Lung (tissue), 12 donors: ENCODE measurements around the gene SHC3. TPM values are rescaled to one million over a fixed set of nuclear protein-coding genes. Genes with fewer than 3 reads are reported as not detected.

ENCODE experiments used
- ATAC-seq: fragments of 200-7000 bp; cut with Tn5 transposase; one replicate; pipeline ENCODE4 v1.9.1; 2020; ENCODE audit warnings: moderate number of reproducible peaks; ENCODE audit not compliant: insufficient read depth, low FRiP score
- DNase-seq, 3 donors: peaks; one replicate each; pipeline ENCODE4 v3.0.0-alpha.2; 2013 to 2017
- H3K27ac ChIP-seq, 2 donors: one replicate each; pipeline ENCODE4 v1.5.1; 2013; ENCODE audit warnings: mild to moderate bottlenecking in 2 of 2, moderate library complexity in 2 of 2, control low read depth in 1 of 2, inconsistent platforms in 1 of 2, low read depth in 1 of 2, low read length in 1 of 2
- H3K27me3 ChIP-seq, 3 donors: one replicate each; pipeline ENCODE4 v1.5.1; 2013; ENCODE audit warnings: low read length in 2 of 3; ENCODE audit not compliant: control insufficient read depth in 3 of 3, insufficient read depth in 3 of 3
- H3K36me3 ChIP-seq, 4 donors: one replicate each; pipeline ENCODE4 v1.5.1; 2013; ENCODE audit warnings: low read length in 4 of 4, mild to moderate bottlenecking in 1 of 4, moderate library complexity in 1 of 4; ENCODE audit not compliant: control insufficient read depth in 4 of 4, insufficient read depth in 4 of 4
- H3K4me1 ChIP-seq, 5 donors: one replicate each; pipeline ENCODE4 v1.5.1; 2013; ENCODE audit warnings: low read length in 5 of 5, mild to moderate bottlenecking in 2 of 5, moderate library complexity in 1 of 5; ENCODE audit not compliant: control insufficient read depth in 5 of 5, insufficient read depth in 5 of 5
- H3K4me3 ChIP-seq: one replicate; pipeline ENCODE4 v1.5.1; 2013; ENCODE audit warnings: mild to moderate bottlenecking, control low read depth, moderate library complexity
- H3K9ac ChIP-seq, 2 donors: one replicate each; pipeline ENCODE4 v1.5.1; 2013; ENCODE audit warnings: low read length in 2 of 2, control low read depth in 1 of 2; ENCODE audit not compliant: insufficient read depth in 1 of 2
- H3K9me3 ChIP-seq, 4 donors: one replicate each; pipeline ENCODE4 v1.5.1; 2013; ENCODE audit warnings: low read length in 3 of 4, mild to moderate bottlenecking in 1 of 4, moderate library complexity in 1 of 4; ENCODE audit not compliant: control insufficient read depth in 4 of 4, insufficient read depth in 3 of 4
- WGBS, 2 donors: extraction: QIAGEN DNeasy Blood & Tissue Kit; methylation state at CpG; one replicate each; pipeline ENCODE4 v1.1.7; 2013; 5-methylcytosine and 5-hydroxymethylcytosine counted together
- polyA plus RNA-seq, 2 donors: library from polyadenylated mRNA; stranded (reverse); fragments of 200-250 nt; gene quantifications; one replicate each; pipeline ENCODE4 v1.2.1, GENCODE V29; 2013
- total RNA-seq, 2 donors: library from RNA; depleted of rRNA in 1 of 2; stranded (reverse); fragments of >200 nt in 1 of 2; gene quantifications; one replicate each; pipeline ENCODE4 v1.2.1, GENCODE V29; 2014 to 2021
- TF ChIP-seq, protein P1 (sequence below): IDR thresholded peaks from 2 replicates; pipeline ENCODE4 v1.5.1; 2012; ENCODE audit warnings: mild to moderate bottlenecking; ENCODE audit errors: control extremely low read depth, extremely low read depth
- donor health status: control.
- donor health status: control.
- donor health status: Bipolar disorder and iron deficiency.
- donor health status: healthy.
- donor health status: DM: yes; HTN: yes; CAD: no.

Gene SHC3
- total and polyA plus RNA-seq, 4 donors = 1.8 to 19.2 (median 4.0) TPM

- H3K9me3 ChIP-seq = peaks cover 0 to 5% (median 0%) of the 10 kb centered on the region in 4 donors
- DNase-seq (peak; percentile 41 to 95 (median 94)), ATAC-seq (no peak)
- peaks cover 0 to 45% (median 18%) of the 10 kb centered on the region in 5 donors for H3K4me1 ChIP-seq
- TF ChIP-seq, protein P1, sequence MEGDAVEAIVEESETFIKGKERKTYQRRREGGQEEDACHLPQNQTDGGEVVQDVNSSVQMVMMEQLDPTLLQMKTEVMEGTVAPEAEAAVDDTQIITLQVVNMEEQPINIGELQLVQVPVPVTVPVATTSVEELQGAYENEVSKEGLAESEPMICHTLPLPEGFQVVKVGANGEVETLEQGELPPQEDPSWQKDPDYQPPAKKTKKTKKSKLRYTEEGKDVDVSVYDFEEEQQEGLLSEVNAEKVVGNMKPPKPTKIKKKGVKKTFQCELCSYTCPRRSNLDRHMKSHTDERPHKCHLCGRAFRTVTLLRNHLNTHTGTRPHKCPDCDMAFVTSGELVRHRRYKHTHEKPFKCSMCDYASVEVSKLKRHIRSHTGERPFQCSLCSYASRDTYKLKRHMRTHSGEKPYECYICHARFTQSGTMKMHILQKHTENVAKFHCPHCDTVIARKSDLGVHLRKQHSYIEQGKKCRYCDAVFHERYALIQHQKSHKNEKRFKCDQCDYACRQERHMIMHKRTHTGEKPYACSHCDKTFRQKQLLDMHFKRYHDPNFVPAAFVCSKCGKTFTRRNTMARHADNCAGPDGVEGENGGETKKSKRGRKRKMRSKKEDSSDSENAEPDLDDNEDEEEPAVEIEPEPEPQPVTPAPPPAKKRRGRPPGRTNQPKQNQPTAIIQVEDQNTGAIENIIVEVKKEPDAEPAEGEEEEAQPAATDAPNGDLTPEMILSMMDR = no peak
- no peaks in the 10 kb centered on the region for H3K27me3 ChIP-seq
- no peak overlapping the region for H3K4me3 ChIP-seq
- no peak overlapping the region for H3K9ac ChIP-seq
- no peaks in the 10 kb centered on the region for H3K36me3 ChIP-seq
- WGBS, 2 donors = 53 to 68% methylated on average over 6 of the region's 6 CpGs
- H3K27ac ChIP-seq = no peak overlapping the region
Measured at GRCh38 chr9:89078860-89079259, 99.8 kb downstream of the SHC3 start.

- H3K36me3 ChIP-seq = no peaks in the 10 kb centered on the region
- 71 to 73% methylated on average over 6 of the region's 6 CpGs for WGBS, 2 donors
- no peak for ATAC-seq
- H3K4me3 ChIP-seq = no peak overlapping the region
- DNase-seq = peak in 1 of 3 donors; percentile 29
- H3K4me1 ChIP-seq = peaks cover 0 to 41% (median 18%) of the 10 kb centered on the region in 5 donors
- peak overlapping the region in 1 of 2 donors; percentile 73 for H3K27ac ChIP-seq
- no peaks in the 10 kb centered on the region for H3K27me3 ChIP-seq
- H3K9me3 ChIP-seq = peaks cover 0 to 5% (median 0%) of the 10 kb centered on the region in 4 donors
- TF ChIP-seq, protein P1 = no peak
- no peak overlapping the region for H3K9ac ChIP-seq
Measured at GRCh38 chr9:89078421-89078820, 100.2 kb downstream of the SHC3 start.

- Histone ChIP-seq H3K4me3 (no peak overlapping the region), H3K4me1 (peaks cover 0 to 41% (median 18%) of the 10 kb centered on the region in 5 donors), H3K36me3 (no peaks in the 10 kb centered on the region), H3K27ac (peak overlapping the region in 1 of 2 donors; percentile 56), H3K9me3 (no peaks in the 10 kb centered on the region), H3K9ac (peak overlapping the region in 1 of 2 donors; percentile 46), H3K27me3 (no peaks in the 10 kb centered on the region)
- no peak for ATAC-seq
- TF ChIP-seq, protein P1 = no peak
- peak in 2 of 3 donors; percentile 28 to 30 for DNase-seq
- 43 to 59% methylated on average over 7 of the region's 7 CpGs for WGBS, 2 donors
Measured at GRCh38 chr9:89077519-89077918, 101.1 kb downstream of the SHC3 start.

DNA sequence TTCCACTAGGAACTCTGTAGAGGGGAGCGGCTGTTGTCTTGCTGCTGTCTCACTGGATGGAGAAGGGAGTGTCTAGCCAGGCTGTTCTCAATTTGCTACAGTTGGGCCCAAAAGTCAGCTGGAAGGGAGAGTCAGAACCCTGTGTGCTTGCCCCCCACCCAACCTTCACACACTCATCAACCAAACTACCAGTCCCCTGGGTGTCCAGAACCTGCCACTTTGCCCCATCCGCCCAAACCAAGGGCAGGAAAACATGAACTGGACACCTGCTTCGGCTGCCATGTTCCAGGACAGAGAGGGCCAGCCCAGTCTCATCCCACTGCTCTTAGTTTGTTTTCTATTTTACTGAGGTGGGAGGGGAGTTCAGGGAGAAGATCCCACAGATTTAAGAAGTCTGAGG lies 105.2 kb downstream of the SHC3 start:
- 94 to 100% methylated on average over 3 of the region's 3 CpGs for WGBS, 2 donors
- H3K4me1 ChIP-seq = peaks cover 0 to 14% (median 9%) of the 10 kb centered on the region in 5 donors
- no peak overlapping the region for H3K4me3 ChIP-seq
- no peak overlapping the region for H3K9ac ChIP-seq
- ATAC-seq (no peak), DNase-seq (no peak)
- H3K9me3 ChIP-seq = no peaks in the 10 kb centered on the region
- TF ChIP-seq, protein P1 = no peak
- H3K27me3 ChIP-seq = no peaks in the 10 kb centered on the region
- H3K36me3 ChIP-seq = peaks cover 0 to 2% (median 0%) of the 10 kb centered on the region in 4 donors
- H3K27ac ChIP-seq = no peak overlapping the region
